ENCODE results near the gene PDZD2. TPM values are rescaled to one million over a fixed set of nuclear protein-coding genes. Genes with fewer than 3 reads are reported as not detected.

Gene PDZD2
- total RNA-seq, 4 donors from 2014 or later = 2.8 to 5.3 (median 4.0) TPM

DNA sequence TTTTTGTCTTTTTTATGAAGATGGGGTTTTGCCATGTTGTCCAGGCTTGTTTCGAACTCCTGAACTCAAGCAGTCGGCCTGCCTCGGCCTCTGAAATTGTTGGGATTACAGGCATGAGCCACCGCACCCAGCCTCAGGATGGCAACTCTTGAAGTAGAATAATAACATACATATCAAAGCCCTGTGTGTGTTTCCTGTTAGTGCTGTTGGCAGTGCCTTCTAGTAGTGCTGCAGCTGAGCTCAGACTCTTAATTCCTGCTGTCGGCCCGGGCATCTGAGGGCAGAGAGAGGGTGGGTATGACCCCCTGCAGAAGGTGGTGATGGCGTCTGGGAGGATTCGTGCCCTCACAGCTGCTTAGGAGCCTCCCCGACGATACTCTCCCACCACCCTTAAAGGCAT lies 227.2 kb downstream of the PDZD2 start:
- intact Hi-C loops (cut with DNase I; ENCODE audit: low total_unique reads) (no loop called here), in situ Hi-C loops (cut with MboI; ENCODE audit: low sequenced_read_pairs in 4 of 4) (no loop called here)
- no peak for TF ChIP-seq POLR2A (IDR thresholded peaks at IDR 0.05)
- TF ChIP-seq, protein P1, sequence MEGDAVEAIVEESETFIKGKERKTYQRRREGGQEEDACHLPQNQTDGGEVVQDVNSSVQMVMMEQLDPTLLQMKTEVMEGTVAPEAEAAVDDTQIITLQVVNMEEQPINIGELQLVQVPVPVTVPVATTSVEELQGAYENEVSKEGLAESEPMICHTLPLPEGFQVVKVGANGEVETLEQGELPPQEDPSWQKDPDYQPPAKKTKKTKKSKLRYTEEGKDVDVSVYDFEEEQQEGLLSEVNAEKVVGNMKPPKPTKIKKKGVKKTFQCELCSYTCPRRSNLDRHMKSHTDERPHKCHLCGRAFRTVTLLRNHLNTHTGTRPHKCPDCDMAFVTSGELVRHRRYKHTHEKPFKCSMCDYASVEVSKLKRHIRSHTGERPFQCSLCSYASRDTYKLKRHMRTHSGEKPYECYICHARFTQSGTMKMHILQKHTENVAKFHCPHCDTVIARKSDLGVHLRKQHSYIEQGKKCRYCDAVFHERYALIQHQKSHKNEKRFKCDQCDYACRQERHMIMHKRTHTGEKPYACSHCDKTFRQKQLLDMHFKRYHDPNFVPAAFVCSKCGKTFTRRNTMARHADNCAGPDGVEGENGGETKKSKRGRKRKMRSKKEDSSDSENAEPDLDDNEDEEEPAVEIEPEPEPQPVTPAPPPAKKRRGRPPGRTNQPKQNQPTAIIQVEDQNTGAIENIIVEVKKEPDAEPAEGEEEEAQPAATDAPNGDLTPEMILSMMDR (IDR thresholded peaks at IDR 0.05 in 4 of 5, conservative IDR thresholded peaks at IDR 0.05 in 1 of 5) = no peak
- Histone ChIP-seq H3K36me3 (no peaks in the 10 kb centered on the region), H3K4me1 (peaks cover 0 to 11% of the 10 kb centered on the region in 2 donors), H3K4me3 (no peak overlapping the region), H3K9me3 (no peaks in the 10 kb centered on the region), H3K27ac (no peak overlapping the region), H3K27me3 (peaks cover 0 to 3% (median 0%) of the 10 kb centered on the region in 3 donors)
- ATAC-seq = no peak
- DNase-seq = no peak

DNA sequence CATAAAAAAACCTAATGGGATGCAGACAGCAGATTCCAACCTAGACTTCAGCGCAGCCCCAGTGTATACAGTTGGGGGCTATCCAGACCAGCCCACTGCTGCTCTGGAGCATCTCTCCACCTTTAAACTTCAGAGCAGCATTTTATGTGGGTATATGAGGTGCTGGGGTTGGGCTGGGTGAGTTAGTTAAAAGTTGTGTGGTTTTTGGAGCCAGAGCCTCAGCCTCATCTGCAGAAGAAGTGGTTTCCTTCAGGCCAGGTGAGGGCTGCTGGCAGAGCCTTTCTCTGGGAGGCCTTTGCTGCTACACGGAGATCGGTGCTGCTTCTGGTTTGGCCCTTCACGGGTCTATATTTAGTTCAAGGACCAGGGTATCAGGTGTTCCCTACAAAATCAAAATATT lies 228.3 kb downstream of the PDZD2 start:
- no peak overlapping the region for H3K27ac ChIP-seq
- no peaks in the 10 kb centered on the region for H3K36me3 ChIP-seq
- no peaks in the 10 kb centered on the region for H3K9me3 ChIP-seq
- in situ Hi-C loops (cut with MboI; ENCODE audit: low sequenced_read_pairs in 4 of 4) = no loop called here
- no peak for ATAC-seq
- H3K4me1 ChIP-seq = peaks cover 0 to 11% of the 10 kb centered on the region in 2 donors
- intact Hi-C loops (cut with DNase I; ENCODE audit: low total_unique reads) = no loop called here
- no peak for TF ChIP-seq POLR2A (IDR thresholded peaks at IDR 0.05)
- TF ChIP-seq, protein P1 (IDR thresholded peaks at IDR 0.05 in 4 of 5, conservative IDR thresholded peaks at IDR 0.05 in 1 of 5) = no peak
- H3K4me3 ChIP-seq = no peak overlapping the region
- H3K27me3 ChIP-seq = peaks cover 0 to 3% (median 0%) of the 10 kb centered on the region in 3 donors
- DNase-seq = no peak

DNA sequence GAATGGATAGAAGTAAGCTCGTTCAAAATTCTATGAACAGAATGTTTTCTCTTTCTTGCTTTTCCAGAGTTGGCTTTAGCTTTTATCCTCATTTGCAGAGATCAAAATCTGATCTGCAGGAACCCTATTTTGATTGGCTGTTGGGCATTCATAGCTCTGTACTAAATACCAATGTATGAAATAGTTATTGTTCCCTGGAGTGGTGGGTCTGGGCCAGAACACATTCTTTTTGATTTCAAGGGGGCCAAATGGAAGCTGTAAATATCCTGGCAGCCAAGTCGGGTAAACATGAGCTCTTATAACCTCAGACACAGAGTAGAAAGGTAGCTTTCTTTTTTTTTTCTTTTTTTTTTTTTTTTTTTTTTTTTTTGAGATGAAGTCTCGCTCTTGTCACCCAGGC lies 241.5 kb downstream of the PDZD2 start:
- TF ChIP-seq, protein P1 (IDR thresholded peaks at IDR 0.05 in 4 of 5, conservative IDR thresholded peaks at IDR 0.05 in 1 of 5) = no peak
- TF ChIP-seq POLR2A (IDR thresholded peaks at IDR 0.05) = no peak
- intact Hi-C loops (cut with DNase I; ENCODE audit: low total_unique reads) = no loop called here

DNA sequence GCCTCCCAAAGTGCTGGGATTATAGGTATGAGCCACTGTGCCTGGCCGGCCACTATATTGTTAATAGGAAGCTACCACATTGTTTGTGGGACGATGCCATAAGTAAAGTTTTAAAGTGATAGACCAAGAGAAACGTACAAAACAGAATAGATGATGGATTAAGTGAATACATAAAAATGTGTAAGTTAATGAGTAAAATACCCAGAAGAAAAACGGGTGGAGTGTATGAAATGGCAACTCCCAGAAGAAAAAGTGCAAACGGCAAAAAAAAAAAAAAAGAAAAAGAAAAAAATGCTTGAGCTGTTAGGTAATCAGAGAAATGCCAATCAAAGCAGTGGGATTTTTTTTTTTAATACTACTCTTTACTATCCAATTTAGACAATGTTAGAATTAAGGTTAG lies 246.0 kb downstream of the PDZD2 start:
- Histone ChIP-seq H3K4me3 (no peak overlapping the region), H3K4me1 (peaks cover 0 to 3% of the 10 kb centered on the region in 2 donors)

More for the DNA sequence above, 241.5 kb downstream of the PDZD2 start:
- H3K4me1 ChIP-seq = no peaks in the 10 kb centered on the region
- H3K4me3 ChIP-seq = no peak overlapping the region
- H3K27me3 ChIP-seq = no peaks in the 10 kb centered on the region
- in situ Hi-C loops (cut with MboI; ENCODE audit: low sequenced_read_pairs in 4 of 4) = no loop called here
- H3K27ac ChIP-seq = no peak overlapping the region
- no peaks in the 10 kb centered on the region for H3K9me3 ChIP-seq
- DNase-seq = no peak
- no peak for ATAC-seq
- no peaks in the 10 kb centered on the region for H3K36me3 ChIP-seq

More for the DNA sequence above, 246.0 kb downstream of the PDZD2 start:
- ATAC-seq (no peak), DNase-seq (no peak)
- H3K27me3 ChIP-seq = peaks cover 0 to 3% (median 0%) of the 10 kb centered on the region in 3 donors
- TF ChIP-seq, protein P1 (IDR thresholded peaks at IDR 0.05 in 4 of 5, conservative IDR thresholded peaks at IDR 0.05 in 1 of 5) = no peak
- no peak for TF ChIP-seq POLR2A (IDR thresholded peaks at IDR 0.05)
- H3K27ac ChIP-seq = no peak overlapping the region
- no peaks in the 10 kb centered on the region for H3K36me3 ChIP-seq
- no peaks in the 10 kb centered on the region for H3K9me3 ChIP-seq
- in situ Hi-C loops (cut with MboI; ENCODE audit: low sequenced_read_pairs in 4 of 4) (no loop called here), intact Hi-C loops (cut with DNase I; ENCODE audit: low total_unique reads) (no loop called here)

Data from gastrocnemius medialis (tissue), 4 donors.